Smooth muscle cell of the coronary artery (primary cell): ENCODE data around the gene RNF212. TPM values are rescaled to one million over a fixed set of nuclear protein-coding genes. Genes with fewer than 3 reads are reported as not detected.

Source experiments
- total RNA-seq: library from RNA; depleted of rRNA; stranded (reverse); fragments of >200 nt; gene quantifications from 2 replicates; pipeline ENCODE4 v1.2.3, GENCODE V29; 2014; ENCODE audit warnings: low replicate concordance

Gene RNF212, protein sequence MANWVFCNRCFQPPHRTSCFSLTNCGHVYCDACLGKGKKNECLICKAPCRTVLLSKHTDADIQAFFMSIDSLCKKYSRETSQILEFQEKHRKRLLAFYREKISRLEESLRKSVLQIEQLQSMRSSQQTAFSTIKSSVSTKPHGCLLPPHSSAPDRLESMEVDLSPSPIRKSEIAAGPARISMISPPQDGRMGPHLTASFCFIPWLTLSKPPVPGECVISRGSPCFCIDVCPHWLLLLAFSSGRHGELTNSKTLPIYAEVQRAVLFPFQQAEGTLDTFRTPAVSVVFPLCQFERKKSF
- total RNA-seq = 0.60 and 0.82 TPM in 2 replicates

GRCh38 chr4:1113311-1114009, at the start of gene RNF212:
RNF212 (minus strand) TSS chr4:1113564; CDS start chr4:1113464, 100 bp downstream.

Other genes with a start within 250 kb of the RNF212 start
- gene GAK, start 181.2 kb downstream of the RNF212 start, total RNA-seq = 36.7 and 48.7 TPM in 2 replicates
- 16.2 and 22.1 TPM in 2 replicates for gene TMEM175, start 181.1 kb downstream of the RNF212 start, total RNA-seq
- 14.3 TPM in 2 replicates for gene DGKQ, start 140.0 kb downstream of the RNF212 start, total RNA-seq
- gene IDUA, start 126.5 kb downstream of the RNF212 start, total RNA-seq = 7.0 and 12.9 TPM in 2 replicates
- 0.08 and 0.35 TPM in 2 replicates for gene SLC26A1, start 120.2 kb downstream of the RNF212 start, total RNA-seq
- 20.1 and 25.5 TPM in 2 replicates for gene FGFRL1, start 101.9 kb downstream of the RNF212 start, total RNA-seq
- 3.5 and 79.9 TPM in 2 replicates for gene SPON2, start 59.0 kb upstream of the RNF212 start, total RNA-seq
- gene CTBP1, start 135.6 kb upstream of the RNF212 start, total RNA-seq = 191 and 234 TPM in 2 replicates
- 63.7 and 103 TPM in 2 replicates for gene MAEA, start 176.3 kb upstream of the RNF212 start, total RNA-seq
- 5.3 and 6.6 TPM in 2 replicates for gene UVSSA, start 233.6 kb upstream of the RNF212 start, total RNA-seq